COLO668 (cell line): ENCODE data around the gene ZNFX1.

Experiments
- DNase-seq: peaks from one replicate; lab custom pipeline; 2025; ENCODE audit not compliant: unreplicated experiment; lab: John Stamatoyannopoulos, UW

The ZNFX1 gene

DNA sequence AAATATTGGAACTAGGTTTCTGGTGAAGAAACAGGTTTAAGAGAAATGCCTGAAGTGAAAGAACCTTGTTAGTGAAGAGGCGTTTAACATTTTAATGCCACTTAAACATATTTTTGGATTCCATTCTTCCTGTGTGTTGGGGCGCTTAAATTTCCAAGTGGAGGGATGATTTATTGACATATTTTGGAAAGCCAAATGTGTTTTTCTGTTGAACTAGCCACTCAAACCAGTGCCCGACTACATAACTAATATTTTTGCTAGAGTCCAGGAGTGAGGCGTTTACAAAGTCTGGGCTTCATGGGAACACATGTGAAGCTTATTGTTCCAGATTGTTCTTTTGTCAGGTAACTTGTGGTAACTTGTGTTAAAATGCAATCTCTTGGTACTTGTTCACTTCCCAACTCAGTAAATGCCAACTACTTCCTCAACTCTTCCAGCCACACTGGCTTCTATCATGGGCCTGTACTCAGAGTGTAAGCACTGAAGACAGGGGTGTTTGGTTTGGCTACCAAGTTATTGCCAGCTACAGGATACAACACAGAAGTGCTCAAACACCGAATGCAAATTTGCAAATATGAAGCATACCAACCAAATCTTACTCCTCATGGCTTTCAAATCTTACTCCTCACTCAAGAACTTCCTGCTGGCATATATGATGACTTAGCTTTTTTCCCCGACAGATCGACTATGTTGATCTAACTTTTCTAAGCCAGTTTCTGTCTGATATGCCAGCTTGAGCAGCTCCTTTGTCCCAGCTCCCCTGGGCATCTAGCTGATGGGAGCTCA lies 2.0 kb upstream of the ZNFX1 start:
- DNase-seq: no peak

DNA sequence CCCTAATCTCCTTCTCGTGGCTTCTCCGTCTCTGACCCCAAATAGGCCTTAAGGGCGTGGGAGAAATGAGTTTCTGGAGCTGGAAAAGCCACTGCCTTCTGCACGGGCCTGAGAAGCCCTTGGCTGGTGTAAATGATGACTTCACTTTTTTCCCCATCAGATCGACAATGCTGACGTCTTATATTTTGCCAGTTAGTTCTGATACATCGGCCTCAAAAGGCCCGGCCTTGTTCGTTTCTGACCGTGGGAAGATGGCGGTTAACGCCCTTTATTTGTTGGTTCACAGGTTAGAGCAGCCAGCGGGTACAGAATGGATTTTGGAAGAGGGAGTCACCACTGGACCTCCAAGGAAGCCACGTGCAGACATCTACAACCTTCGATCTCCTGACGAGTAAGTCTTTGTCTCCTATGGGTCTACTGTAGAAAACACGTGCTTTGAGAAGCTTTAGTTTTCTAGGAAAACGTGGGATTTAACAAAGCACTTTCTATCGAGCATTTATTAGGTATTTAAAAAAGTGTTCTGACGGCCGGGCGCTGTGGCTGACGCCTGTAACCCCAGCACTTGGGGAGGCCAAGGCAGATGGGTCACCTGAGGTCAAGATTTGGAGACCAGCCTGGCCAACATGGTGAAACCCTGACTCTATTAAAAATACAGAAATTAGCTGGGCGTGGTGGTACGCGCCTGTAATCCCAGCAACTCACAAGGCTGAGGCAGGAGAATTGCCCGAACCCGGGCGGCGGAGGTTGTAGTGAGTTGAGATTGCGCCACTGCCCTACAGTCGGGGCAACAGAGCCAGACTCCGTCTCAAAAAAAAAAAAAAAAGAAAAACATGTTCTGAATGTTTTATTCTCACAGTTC lies 1.2 kb upstream of the ZNFX1 start:
- peak; percentile 33 for DNase-seq

GRCh38 chr20:49277786-49278035 lies 146 bp downstream of the ZNFX1 start:
- DNase-seq: no peak

DNA sequence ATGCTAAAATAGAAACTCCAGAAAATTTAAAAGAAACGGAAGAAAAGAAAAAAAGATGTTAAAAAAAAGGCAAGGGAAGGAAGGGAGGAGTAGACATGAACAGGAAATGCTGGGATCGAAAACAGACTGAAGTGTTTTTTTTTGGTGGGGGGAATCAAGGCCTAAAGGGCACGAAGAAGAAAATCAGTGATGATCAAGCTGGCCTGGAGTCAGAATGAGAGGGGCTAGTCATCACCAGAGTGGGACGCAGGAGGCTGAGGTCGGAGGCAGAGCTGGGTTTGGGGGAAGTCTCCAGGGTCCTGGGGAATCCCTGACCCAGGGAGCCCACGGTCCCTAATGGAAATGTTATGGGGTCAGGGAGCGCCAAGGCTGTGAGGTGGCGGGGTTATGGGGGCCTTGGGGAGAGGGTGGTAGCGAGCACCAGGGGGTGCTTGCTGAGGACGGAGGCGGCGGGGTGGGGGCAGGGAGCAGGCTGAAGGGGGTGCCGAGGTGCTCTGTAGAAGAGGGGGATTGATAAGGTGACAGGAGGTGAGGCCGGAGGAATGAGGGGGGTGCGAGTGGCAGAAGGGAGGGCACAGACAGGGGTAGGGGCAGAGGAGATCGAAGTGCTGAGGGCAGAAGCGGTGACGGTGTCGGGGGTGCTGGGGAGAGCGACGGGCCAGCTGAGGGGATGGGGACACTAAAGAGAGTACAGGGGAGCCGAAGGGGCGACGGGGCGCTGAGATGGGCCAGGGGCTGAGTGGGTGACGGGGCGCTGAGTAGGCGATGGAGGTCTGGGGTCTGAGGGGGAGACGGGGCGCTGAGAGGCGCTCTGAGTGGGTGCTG lies 684 bp downstream of the ZNFX1 start:
- DNase-seq: peak; percentile 19

DNA sequence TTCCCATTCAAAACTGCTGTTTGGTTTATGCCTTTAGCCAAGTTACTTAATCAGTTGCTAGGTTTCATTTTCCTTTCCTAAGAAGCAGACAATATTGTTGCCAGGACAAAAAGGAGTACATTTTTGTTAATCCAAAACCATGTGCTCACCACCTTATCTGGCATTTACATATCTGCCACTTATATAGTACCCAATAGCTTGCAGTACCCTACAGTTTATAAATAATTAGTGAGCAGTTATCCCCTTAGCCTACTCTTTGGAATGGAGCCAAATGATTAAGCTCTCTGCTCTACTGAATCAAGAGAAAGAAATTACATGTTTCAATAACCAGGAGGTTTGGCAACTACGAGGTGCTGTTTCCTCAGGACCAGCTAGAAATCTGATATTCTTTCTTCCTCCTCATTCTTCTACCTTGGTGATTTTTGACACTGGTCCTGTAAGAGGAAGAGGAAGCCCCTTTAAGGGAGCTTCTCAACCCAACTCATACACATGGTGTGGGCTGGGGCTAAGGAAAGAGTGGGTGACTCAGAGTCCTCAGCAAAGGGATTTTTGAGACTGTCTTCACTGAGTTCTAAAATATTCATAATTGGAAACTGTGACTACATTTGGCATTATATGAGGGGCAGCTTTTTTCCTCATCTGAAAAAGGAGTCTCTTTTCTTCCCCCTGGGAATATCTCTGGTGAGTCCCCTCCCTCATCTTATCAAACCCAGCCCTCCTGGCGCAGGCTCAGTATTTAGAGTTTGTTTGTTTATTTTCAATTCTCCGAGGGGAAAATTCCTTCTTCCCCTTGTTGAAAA lies 1.5 kb downstream of the ZNFX1 start:
- DNase-seq: no peak

GRCh38 chr20:49275636-49276035 lies 2.2 kb downstream of the ZNFX1 start:
- no peak for DNase-seq

DNA sequence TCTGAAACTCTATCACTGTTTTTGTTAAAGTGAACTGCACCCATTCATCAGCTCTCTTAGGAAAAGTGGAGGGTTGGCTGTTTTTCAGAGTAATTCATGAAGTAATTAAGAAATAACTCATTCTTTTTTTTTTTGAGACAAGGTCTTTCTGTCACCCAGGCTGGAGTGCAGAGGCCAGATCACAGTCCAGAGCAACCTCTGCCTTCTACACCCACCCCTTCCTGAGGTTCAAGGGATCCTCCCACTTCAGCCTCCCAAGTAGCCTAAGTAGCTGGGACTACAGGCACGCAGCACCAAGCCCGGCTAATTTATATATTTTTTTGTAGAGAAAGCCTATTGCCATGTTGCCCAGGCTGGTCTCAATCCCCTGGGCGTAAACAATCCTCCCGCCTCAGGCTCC lies 2.6 kb downstream of the ZNFX1 start:
- no peak for DNase-seq

- no peak for DNase-seq
Observed at GRCh38 chr20:49273696-49274277, 4.1 kb downstream of the ZNFX1 start.

DNA sequence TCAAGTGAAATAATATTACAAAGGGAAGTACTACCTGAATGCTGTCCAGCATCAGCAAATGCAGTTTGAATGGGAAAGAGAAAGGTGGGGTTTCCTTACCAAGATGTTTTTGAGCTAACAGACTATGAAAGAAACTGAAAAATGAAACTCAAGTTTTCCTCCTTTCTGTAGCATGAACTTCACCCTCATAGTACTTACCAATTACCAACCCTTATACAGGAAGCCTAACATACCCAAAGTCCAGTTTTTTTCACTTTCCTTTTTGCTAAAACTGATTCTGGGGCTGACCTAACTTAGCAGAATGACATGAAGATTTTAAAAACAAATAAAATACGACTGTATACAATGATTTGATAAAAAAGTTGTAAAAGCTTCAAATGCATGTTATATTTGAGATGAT lies 5.2 kb downstream of the ZNFX1 start:
- no peak for DNase-seq

- DNase-seq: no peak
Observed at GRCh38 chr20:49270736-49271135, 7.1 kb downstream of the ZNFX1 start.

DNA sequence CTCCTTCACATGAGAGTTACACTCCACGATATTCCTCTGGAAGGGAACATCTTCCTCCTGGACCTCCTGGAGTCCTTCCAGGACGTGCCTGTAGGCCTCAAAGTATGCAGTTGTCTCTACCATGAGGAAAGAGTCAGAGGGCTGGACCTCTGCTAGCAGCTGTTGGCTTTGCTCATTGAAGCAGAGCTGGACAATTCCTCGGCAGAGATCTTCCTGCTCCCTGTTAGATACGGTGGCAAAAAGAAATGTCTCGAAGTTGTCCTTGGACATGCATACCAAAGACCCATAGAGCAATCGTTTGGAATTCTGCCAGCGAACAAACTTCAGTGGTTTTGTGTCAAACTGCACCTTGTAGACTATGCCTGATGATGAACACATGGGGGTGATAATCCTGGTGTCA lies 7.7 kb downstream of the ZNFX1 start:
- DNase-seq: no peak

DNA sequence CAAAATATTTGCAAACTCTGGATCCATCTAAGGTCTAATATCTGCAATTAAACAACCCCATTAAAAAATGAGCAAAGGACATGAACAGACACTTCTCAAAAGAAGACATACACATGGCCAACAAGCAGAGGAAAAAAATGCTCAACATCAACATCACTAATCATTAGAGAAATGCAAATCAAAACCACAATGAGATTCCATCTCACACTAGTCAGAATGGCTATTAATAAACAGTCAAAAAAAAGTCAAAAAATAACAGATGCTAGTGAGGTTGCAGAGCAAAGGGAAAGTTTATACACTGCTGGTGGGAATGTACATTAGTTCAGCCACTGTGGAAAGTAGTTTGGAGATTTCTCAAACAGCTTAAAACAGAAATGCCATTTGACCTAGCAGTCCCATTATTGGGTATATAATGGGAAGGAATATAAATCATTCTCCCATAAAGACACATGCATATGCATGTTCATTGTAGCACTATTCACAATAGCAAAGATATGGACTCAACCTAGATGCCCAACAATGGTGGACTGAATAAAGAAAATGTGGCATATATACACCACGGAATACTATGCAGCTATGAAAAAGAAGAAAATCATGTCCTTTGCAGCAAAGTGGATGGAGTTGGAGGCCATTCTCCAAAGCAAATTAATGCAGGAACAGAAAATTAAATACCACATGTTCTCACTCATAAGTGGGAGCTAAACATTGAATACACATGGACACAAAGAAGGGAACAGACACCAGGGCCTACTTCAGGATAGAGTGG lies 9.1 kb downstream of the ZNFX1 start:
- no peak for DNase-seq

- DNase-seq: no peak
Observed at GRCh38 chr20:49267327-49267726, 10.5 kb downstream of the ZNFX1 start.

- DNase-seq: no peak
Observed at GRCh38 chr20:49262444-49262843, 15.4 kb downstream of the ZNFX1 start.

DNA sequence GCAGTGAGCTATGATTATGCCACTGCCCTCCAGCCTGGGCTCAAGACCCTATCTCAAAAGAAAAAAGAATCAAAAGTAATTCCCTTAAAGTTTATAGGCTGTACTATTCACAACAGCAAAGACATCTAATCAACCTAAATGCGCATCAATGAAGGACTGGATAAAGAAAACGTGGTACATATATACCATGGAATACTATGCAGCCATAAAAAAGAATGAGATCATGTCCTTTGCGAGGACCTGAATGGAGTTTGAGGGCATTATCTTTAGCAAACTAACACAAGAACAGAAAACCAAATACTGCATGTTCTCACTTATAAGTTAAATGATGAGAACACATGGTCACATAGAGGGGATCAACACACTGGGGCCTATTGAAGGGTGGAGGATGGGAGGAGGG lies 16.7 kb downstream of the ZNFX1 start:
- no peak for DNase-seq

DNA sequence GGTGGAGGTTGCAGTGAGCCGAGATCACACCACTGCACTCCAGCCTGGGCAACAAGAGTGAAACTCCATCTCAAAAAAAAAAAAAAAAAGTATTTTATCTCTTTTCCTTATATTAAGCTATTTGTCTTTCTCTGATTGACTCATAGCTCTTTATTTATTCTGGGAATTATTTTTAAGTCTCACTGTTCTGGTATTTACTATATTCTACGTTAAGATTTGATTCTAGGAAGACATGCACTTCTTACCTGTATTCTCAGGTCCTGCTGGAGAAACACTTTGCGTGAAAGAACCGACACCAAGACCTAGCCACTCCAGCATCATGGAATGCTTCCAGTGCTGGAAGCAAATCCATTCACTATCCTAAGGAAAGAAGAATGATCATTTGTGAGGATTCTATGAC lies 17.6 kb downstream of the ZNFX1 start:
- no peak for DNase-seq

- no peak for DNase-seq
Observed at GRCh38 chr20:49259799-49260198, 18.1 kb downstream of the ZNFX1 start.

DNA sequence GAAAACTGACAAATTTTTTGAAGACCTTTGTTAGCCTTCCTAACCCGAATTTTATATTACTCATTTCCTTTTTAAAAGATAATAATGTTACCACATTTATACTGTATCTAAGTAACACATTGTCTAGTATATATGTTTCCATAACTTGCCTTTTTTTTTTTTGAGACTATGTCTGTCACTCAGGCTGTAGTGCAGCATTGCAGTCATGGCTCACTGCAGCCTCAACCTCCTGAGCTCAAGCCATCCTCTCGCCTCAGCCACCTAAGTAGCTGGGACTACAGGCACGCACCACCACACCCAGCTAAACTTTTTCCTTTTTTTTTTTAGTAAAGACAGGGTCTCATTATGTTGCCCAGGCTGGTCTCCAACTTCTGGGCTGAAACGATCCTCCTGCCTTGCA lies 18.6 kb downstream of the ZNFX1 start:
- no peak for DNase-seq

DNA sequence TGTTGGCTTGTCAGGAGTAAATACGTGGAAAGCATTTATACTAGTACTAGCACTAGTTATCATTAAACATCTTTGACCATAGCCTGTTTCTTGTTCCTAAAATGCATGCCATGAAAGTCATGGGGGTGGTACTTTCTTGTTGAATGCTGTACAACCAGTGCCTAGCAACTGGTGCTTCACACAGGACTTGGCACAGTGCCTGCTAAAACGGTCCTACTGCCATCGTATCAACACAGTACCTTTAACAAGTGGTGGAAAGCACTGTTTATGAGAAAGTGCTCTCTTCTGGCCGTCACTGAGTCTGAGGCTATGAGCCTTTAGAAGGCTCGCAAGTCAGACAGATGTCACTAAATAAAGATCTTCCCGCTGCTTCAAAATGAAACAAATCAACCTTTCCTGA lies 21.6 kb downstream of the ZNFX1 start:
- DNase-seq: no peak
